ENCODE measurements around the gene ZFP37. TPM values are rescaled to one million over a fixed set of nuclear protein-coding genes. Genes with fewer than 3 reads are reported as not detected.

ZFP37 gene
- total and polyA plus RNA-seq, 2 donors = 2.4 to 2.5 TPM

- no peak overlapping the region for H3K27ac ChIP-seq (ENCODE audit: low read depth in 1 of 2, low read length in 1 of 2)
- H3K36me3 ChIP-seq (ENCODE audit: control insufficient read depth in 2 of 2, insufficient read depth in 2 of 2, low read length in 1 of 2) = no peaks in the 10 kb centered on the region
- WGBS = 68% methylated on average over 1 of the region's 1 CpG
- DNase-seq (ENCODE audit: low read depth in 6 of 9, low spot score in 9 of 9) = no peak
- no peaks in the 10 kb centered on the region for H3K27me3 ChIP-seq (ENCODE audit: control insufficient read depth in 2 of 2, insufficient read depth in 1 of 2, low read length in 1 of 2)
- H3K4me1 ChIP-seq (ENCODE audit: control insufficient read depth in 2 of 2, insufficient read depth in 2 of 2, low read length in 2 of 2) = no peaks in the 10 kb centered on the region
- peaks cover 1 to 3% of the 10 kb centered on the region in 2 donors for H3K9me3 ChIP-seq (ENCODE audit: control insufficient read depth in 2 of 2, insufficient read depth in 1 of 2, low read length in 1 of 2)
- H3K4me3 ChIP-seq (ENCODE audit: low read length in 2 of 2) = no peak overlapping the region
Observed at GRCh38 chr9:113005777-113006176, 50.7 kb downstream of the ZFP37 start.

GRCh38 chr9:112997236-112997941 is 59.1 kb downstream of the ZFP37 start:
- H3K27ac ChIP-seq (ENCODE audit: low read depth in 1 of 2, low read length in 1 of 2) = no peak overlapping the region
- DNase-seq (ENCODE audit: low read depth in 6 of 9, low spot score in 9 of 9) = no peak
- no peaks in the 10 kb centered on the region for H3K36me3 ChIP-seq (ENCODE audit: control insufficient read depth in 2 of 2, insufficient read depth in 2 of 2, low read length in 1 of 2)
- WGBS = 96% methylated on average over 8 of the region's 8 CpGs
- H3K4me1 ChIP-seq (ENCODE audit: control insufficient read depth in 2 of 2, insufficient read depth in 2 of 2, low read length in 2 of 2) = no peaks in the 10 kb centered on the region
- no peak overlapping the region for H3K4me3 ChIP-seq (ENCODE audit: low read length in 2 of 2)
- H3K27me3 ChIP-seq (ENCODE audit: control insufficient read depth in 2 of 2, insufficient read depth in 1 of 2, low read length in 1 of 2) = no peaks in the 10 kb centered on the region
- H3K9me3 ChIP-seq (ENCODE audit: control insufficient read depth in 2 of 2, insufficient read depth in 1 of 2, low read length in 1 of 2) = peaks cover 5 to 11% of the 10 kb centered on the region in 2 donors

Other genes starting within 250 kb of the ZFP37 start
- 24.6 TPM for gene SLC46A2, start 165.8 kb downstream of the ZFP37 start, total RNA-seq
- gene SLC46A2, start 165.8 kb downstream of the ZFP37 start, polyA plus RNA-seq = 0.98 TPM
- 2.0 TPM for gene ZNF883, start 44.5 kb downstream of the ZFP37 start, total RNA-seq
- gene ZNF883, start 44.5 kb downstream of the ZFP37 start, polyA plus RNA-seq = 1.6 TPM
- 11.8 TPM for gene SLC31A2, start 94.3 kb upstream of the ZFP37 start, total RNA-seq
- gene SLC31A2, start 94.3 kb upstream of the ZFP37 start, polyA plus RNA-seq = 20.7 TPM
- 19.3 TPM for gene FKBP15, start 164.6 kb upstream of the ZFP37 start, total RNA-seq
- 14.8 TPM for gene FKBP15, start 164.6 kb upstream of the ZFP37 start, polyA plus RNA-seq
- gene SLC31A1, start 164.8 kb upstream of the ZFP37 start, total RNA-seq = 5.4 TPM
- 6.4 TPM for gene SLC31A1, start 164.8 kb upstream of the ZFP37 start, polyA plus RNA-seq
- 45.2 TPM for gene CDC26, start 218.8 kb upstream of the ZFP37 start, total RNA-seq
- gene CDC26, start 218.8 kb upstream of the ZFP37 start, polyA plus RNA-seq = 45.5 TPM
- gene PRPF4, start 218.9 kb upstream of the ZFP37 start, total RNA-seq = 22.8 TPM
- gene PRPF4, start 218.9 kb upstream of the ZFP37 start, polyA plus RNA-seq = 18.5 TPM
- gene RNF183, start 246.7 kb upstream of the ZFP37 start, total RNA-seq = 0.24 TPM
- 0.46 TPM for gene RNF183, start 246.7 kb upstream of the ZFP37 start, polyA plus RNA-seq